Measurements from ENCODE around the gene ICA1L.

DNA sequence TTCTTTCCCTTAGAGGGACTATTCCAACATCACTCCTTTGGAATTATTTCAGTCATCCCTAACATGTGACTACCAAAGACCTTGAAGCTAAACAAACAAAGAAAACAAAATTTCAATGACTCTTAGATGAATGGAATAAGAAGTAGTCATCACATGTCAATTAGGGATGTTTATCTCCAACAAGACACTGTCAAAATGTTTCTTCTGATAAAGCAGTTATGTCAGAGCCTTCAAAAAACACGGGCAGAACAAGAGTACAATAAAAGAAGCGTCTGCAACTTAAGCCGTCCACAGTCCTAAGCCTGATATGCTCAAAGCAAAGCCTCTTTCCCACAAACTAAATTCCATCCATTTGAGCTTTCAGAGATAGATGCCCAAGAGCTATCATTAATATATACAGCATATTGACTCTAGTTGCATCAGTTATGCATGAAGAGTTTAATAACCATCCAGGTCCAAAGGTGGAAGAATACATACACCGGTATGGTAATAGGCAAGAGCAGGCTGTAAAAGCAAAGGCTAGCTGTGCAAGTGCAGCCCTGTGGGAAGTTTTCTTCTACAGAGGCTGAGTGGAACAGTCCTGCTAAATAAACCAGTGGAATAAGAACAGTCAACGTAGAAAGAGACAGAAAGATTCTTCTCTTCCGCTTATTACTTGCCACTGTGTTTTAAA, 98.1 kb downstream of the ICA1L start:
- TF ChIP-seq, protein P1, sequence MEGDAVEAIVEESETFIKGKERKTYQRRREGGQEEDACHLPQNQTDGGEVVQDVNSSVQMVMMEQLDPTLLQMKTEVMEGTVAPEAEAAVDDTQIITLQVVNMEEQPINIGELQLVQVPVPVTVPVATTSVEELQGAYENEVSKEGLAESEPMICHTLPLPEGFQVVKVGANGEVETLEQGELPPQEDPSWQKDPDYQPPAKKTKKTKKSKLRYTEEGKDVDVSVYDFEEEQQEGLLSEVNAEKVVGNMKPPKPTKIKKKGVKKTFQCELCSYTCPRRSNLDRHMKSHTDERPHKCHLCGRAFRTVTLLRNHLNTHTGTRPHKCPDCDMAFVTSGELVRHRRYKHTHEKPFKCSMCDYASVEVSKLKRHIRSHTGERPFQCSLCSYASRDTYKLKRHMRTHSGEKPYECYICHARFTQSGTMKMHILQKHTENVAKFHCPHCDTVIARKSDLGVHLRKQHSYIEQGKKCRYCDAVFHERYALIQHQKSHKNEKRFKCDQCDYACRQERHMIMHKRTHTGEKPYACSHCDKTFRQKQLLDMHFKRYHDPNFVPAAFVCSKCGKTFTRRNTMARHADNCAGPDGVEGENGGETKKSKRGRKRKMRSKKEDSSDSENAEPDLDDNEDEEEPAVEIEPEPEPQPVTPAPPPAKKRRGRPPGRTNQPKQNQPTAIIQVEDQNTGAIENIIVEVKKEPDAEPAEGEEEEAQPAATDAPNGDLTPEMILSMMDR (IDR thresholded peaks at IDR 0.05), result no peak
- no peak for TF ChIP-seq POLR2A (IDR thresholded peaks at IDR 0.05)

Measured in adrenal gland (tissue), 5 donors.